Measurements from ENCODE around the gene FBXO47.

DNA sequence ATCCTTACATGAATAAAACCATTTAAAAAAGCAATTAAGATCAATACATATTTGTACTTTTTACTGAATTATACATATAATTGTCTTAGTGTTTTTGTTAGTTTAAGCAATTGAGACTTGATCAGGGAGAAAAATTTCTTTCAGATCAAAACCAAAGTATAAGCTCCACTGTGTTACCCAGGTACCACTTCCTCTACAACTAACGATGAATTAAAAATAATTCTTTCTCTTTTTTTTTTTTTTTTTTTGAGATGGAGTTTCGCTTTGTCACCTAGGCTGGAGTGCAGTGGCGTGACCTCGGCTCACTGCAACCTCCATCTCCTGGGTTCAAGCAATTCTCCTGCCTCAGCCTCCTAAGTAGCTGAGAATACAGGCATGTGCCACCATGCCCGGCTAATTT, 6.8 kb downstream of the FBXO47 start:
- TF ChIP-seq POLR2A (IDR thresholded peaks at IDR 0.05; ENCODE audit: low read length) (no peak), GATA1 (IDR thresholded peaks at IDR 0.05; ENCODE audit: low read depth, low read length) (no peak)

All from erythroblast (primary cell).